Peyer's patch (tissue), 4 donors: Measurements from ENCODE around the gene PLEKHG4. TPM values are rescaled to one million over a fixed set of nuclear protein-coding genes. Genes with fewer than 3 reads are reported as not detected.

Source experiments
- DNase-seq, 3 donors: peaks; one replicate each; pipeline ENCODE4 v3.0.0-alpha.2; 2017 to 2019
- H3K27ac ChIP-seq, 4 donors: fragments of 200-600 bp; sonication (generic); one replicate each; pipeline ENCODE4 v1.5.1; 2016 to 2019
- H3K27me3 ChIP-seq, 2 donors: fragments of 200-600 bp; sonication (generic); one replicate each; pipeline ENCODE4 v1.5.1; 2019
- H3K36me3 ChIP-seq, 3 donors: fragments of 200-600 bp; sonication (generic); one replicate each; pipeline ENCODE4 v1.5.1; 2016 to 2019
- H3K4me1 ChIP-seq, 4 donors: fragments of 200-600 bp; sonication (generic); one replicate each; pipeline ENCODE4 v1.5.1; 2016 to 2019
- H3K4me3 ChIP-seq, 4 donors: fragments of 200-600 bp; sonication (generic); 1 replicate in 3 of 4; 2 replicates in 1 of 4; pipeline ENCODE4 v1.5.1; 2016 to 2019; ENCODE audit warnings: mild to moderate bottlenecking in 1 of 4
- H3K9me3 ChIP-seq, 4 donors: fragments of 200-600 bp; sonication (generic); one replicate each; pipeline ENCODE4 v1.5.1; 2016 to 2019; ENCODE audit warnings: mild to moderate bottlenecking in 1 of 4
- POLR2A ChIP-seq, 2 donors: fragments of 450-650 bp; IDR thresholded peaks; one replicate each; pipeline ENCODE4 v1.5.1; 2017; ENCODE audit warnings: antibody characterized with exemption in 2 of 2, mild to moderate bottlenecking in 2 of 2, moderate library complexity in 2 of 2
- total RNA-seq, 4 donors: library from RNA; depleted of rRNA; stranded (reverse); fragments of >200 nt; gene quantifications; one replicate each; pipeline ENCODE4 v1.1.0, GENCODE V29; 2016
- TF ChIP-seq, protein P1 (sequence below), 6 experiments: fragments of 450-650 bp in 4 of 6; fragments of 200-600 bp in 2 of 6; sonication (generic) in 1 of 6; IDR thresholded peaks; one replicate each; pipeline ENCODE4 v1.5.1; 2017 to 2019; ENCODE audit warnings: antibody characterized with exemption in 6 of 6, mild to moderate bottlenecking in 3 of 6, moderate library complexity in 1 of 6

The PLEKHG4 gene
- total RNA-seq, 4 donors from 2014 or later = 12.3 to 16.5 (median 14.0) TPM

DNA sequence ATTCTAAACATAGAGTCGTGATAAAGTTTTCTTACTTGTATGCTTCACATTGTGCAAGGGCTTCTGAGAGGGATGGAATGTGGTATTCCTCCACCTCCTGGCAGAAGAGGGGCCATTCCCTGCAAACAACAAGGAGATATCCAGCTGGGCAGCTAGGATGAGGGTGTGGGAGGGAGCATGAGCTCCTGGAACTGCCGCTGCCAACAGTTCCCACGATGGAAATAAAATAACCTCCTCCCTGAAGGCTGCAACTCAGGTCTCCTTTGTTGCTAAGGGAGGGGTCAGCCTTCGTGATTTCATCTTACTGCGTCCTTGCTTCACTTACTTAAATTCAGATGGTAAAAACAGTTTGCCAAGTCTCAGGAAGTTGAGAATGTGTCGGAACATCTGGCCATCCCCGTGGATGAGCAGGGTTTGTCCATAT is 15.6 kb downstream of the PLEKHG4 start:
- Histone ChIP-seq H3K27me3 (no peaks in the 10 kb centered on the region), H3K4me1 (no peaks in the 10 kb centered on the region), H3K9me3 (no peaks in the 10 kb centered on the region), H3K27ac (no peak overlapping the region), H3K36me3 (no peaks in the 10 kb centered on the region), H3K4me3 (no peak overlapping the region)
- TF ChIP-seq, protein P1, sequence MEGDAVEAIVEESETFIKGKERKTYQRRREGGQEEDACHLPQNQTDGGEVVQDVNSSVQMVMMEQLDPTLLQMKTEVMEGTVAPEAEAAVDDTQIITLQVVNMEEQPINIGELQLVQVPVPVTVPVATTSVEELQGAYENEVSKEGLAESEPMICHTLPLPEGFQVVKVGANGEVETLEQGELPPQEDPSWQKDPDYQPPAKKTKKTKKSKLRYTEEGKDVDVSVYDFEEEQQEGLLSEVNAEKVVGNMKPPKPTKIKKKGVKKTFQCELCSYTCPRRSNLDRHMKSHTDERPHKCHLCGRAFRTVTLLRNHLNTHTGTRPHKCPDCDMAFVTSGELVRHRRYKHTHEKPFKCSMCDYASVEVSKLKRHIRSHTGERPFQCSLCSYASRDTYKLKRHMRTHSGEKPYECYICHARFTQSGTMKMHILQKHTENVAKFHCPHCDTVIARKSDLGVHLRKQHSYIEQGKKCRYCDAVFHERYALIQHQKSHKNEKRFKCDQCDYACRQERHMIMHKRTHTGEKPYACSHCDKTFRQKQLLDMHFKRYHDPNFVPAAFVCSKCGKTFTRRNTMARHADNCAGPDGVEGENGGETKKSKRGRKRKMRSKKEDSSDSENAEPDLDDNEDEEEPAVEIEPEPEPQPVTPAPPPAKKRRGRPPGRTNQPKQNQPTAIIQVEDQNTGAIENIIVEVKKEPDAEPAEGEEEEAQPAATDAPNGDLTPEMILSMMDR (IDR thresholded peaks at IDR 0.05) = no peak
- TF ChIP-seq POLR2A (IDR thresholded peaks at IDR 0.05) = no peak
- no peak for DNase-seq

DNA sequence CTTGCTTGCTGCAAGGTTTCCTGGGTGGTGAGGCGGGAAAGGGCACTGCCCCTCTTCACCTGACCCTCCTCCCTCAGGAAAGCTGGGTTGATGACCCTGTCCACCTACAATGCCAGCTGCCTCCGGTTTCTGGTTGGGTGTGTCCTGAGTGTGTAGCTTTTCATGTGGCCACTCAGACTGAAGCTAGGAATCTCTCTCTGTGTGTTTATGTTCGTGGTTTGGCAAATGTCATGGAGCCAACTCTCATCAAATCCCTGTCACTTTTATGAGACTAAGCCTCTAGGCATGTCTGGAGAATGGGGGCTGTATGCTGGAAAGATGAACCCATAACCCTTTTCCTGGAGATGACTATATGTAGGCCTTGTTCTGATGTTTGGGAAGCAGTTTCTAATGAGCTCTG is 17.1 kb downstream of the PLEKHG4 start:
- no peaks in the 10 kb centered on the region for H3K9me3 ChIP-seq
- H3K4me3 ChIP-seq = no peak overlapping the region
- H3K27me3 ChIP-seq = no peaks in the 10 kb centered on the region
- no peaks in the 10 kb centered on the region for H3K36me3 ChIP-seq
- DNase-seq = no peak
- H3K4me1 ChIP-seq = no peaks in the 10 kb centered on the region
- no peak for TF ChIP-seq POLR2A (IDR thresholded peaks at IDR 0.05)
- TF ChIP-seq, protein P1 (IDR thresholded peaks at IDR 0.05) = no peak
- H3K27ac ChIP-seq = no peak overlapping the region

DNA sequence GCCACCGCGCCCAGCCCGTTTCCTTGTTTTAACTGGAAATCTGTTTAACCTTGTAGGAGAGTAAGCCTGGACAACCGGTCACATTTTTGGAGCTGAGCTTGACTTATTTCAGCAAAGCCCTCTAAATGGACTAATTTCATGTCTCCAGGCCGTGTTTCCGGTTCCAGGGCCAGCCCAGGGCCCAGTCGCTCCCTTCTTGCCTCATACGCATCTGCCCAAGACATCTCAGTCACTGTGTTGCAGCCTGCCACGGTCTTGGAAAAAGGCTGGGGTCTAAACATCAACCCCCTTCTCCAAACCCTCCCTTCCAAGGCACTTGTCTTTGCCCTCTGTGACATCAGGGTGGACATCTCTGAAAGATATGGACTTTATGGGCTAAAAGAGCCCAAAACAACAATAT is 18.9 kb downstream of the PLEKHG4 start:
- H3K27ac ChIP-seq = no peak overlapping the region
- H3K9me3 ChIP-seq = no peaks in the 10 kb centered on the region
- no peaks in the 10 kb centered on the region for H3K4me1 ChIP-seq
- no peak overlapping the region for H3K4me3 ChIP-seq
- no peak for DNase-seq
- no peak for TF ChIP-seq POLR2A (IDR thresholded peaks at IDR 0.05)
- TF ChIP-seq, protein P1 (IDR thresholded peaks at IDR 0.05) = no peak
- H3K27me3 ChIP-seq = no peaks in the 10 kb centered on the region
- H3K36me3 ChIP-seq = no peaks in the 10 kb centered on the region

DNA sequence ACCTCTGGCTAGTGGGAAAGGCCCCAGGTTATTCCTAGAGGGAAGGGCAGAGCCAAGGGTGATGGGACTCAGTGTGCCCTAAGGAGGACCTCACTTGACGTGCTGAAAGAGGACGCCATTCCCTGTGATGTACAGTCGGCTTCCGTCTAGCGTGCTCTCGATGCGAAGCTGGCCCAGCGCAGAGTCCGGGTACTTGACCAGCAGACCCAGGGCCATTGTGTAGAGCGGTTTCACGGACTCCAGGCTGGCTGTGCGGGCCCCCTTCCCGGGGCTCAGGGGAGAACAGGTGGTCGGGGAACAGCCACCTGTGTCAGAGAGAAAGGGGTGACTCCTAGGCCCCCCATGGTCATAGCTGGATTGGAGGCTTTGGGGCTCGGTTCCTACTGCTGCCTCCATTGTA is 19.9 kb downstream of the PLEKHG4 start:
- Histone ChIP-seq H3K4me3 (no peak overlapping the region), H3K36me3 (no peaks in the 10 kb centered on the region), H3K4me1 (no peaks in the 10 kb centered on the region), H3K27me3 (no peaks in the 10 kb centered on the region), H3K9me3 (no peaks in the 10 kb centered on the region), H3K27ac (no peak overlapping the region)
- TF ChIP-seq POLR2A (IDR thresholded peaks at IDR 0.05) = no peak
- TF ChIP-seq, protein P1 (IDR thresholded peaks at IDR 0.05) = no peak
- DNase-seq = peak in 1 of 3 donors; percentile 23

DNA sequence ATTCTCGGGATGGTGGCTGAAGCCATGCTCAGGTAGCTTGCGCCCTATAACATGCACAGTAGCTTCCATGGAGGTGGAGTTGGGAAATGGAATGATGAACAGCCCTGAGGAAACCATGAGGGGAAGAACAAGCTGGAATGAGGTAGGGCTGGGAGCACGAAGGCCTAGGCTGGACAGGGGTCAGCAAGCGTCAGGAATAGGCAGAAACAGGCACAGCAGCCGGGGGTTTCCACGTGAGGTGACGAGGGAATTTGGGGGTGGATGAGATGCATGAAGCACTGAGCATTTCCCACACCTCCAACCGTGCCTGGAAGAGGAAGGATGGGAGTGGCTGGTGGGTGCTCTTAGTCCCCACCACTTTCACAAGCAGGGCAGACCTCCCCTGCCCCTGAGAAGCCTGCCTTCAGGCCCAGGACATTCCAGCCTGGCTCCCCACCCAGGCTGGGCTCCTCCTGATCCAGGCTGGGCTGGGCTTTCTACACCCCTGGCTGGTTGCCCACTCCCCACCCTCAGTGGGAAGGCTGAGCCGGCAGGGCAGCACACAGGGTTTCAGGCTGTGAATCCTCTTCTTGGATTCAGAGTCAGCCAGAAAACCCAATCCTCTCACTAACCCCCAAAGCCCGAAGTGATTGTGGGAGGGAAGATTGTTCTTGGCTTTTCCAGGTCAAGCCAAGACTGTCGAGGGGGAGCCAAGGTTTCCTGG is 21.9 kb downstream of the PLEKHG4 start:
- TF ChIP-seq, protein P1 (IDR thresholded peaks at IDR 0.05) = no peak
- no peak for TF ChIP-seq POLR2A (IDR thresholded peaks at IDR 0.05)
- H3K36me3 ChIP-seq = no peaks in the 10 kb centered on the region
- DNase-seq = no peak
- no peaks in the 10 kb centered on the region for H3K4me1 ChIP-seq
- H3K27me3 ChIP-seq = no peaks in the 10 kb centered on the region
- H3K4me3 ChIP-seq = no peak overlapping the region
- no peak overlapping the region for H3K27ac ChIP-seq
- H3K9me3 ChIP-seq = no peaks in the 10 kb centered on the region
